Endothelial cell of umbilical vein (primary cell): Measurements from ENCODE around the gene NTN5.

ENCODE experiments used
- EZH2 ChIP-seq: IDR thresholded peaks from 2 replicates; pipeline ENCODE4 v1.6.1; 2012; ENCODE audit warnings: borderline replicate concordance, low read depth, mild to moderate bottlenecking, moderate library complexity, low read length, inconsistent platforms; ENCODE audit not compliant: severe bottlenecking
- FOS ChIP-seq: IDR thresholded peaks from 2 replicates; pipeline ENCODE4 v1.6.1; 2011; ENCODE audit warnings: mild to moderate bottlenecking, low read length, moderate library complexity, borderline replicate concordance; ENCODE audit not compliant: insufficient read depth
- JUN ChIP-seq: IDR thresholded peaks from 2 replicates; pipeline ENCODE4 v1.6.1; 2011; ENCODE audit warnings: borderline replicate concordance, low read depth; ENCODE audit not compliant: insufficient read length, insufficient read depth
- MYC ChIP-seq: IDR thresholded peaks from one replicate; pipeline ENCODE4 v1.6.1; 2011; ENCODE audit warnings: mild to moderate bottlenecking, low read depth, low read length
- POLR2A ChIP-seq: IDR thresholded peaks from 2 replicates; pipeline ENCODE4 v1.6.1; 2012; ENCODE audit warnings: low read depth, mild to moderate bottlenecking, control low read depth, low read length
- POLR2AphosphoS5 ChIP-seq: IDR thresholded peaks from 2 replicates; pipeline ENCODE4 v1.6.1; 2012; ENCODE audit warnings: low read depth, mild to moderate bottlenecking, control low read depth, low read length, moderate library complexity; ENCODE audit not compliant: insufficient read depth
- TF ChIP-seq, protein P1 (sequence below), 2 donors: IDR thresholded peaks; 1 replicate in 1 of 2; 2 replicates in 1 of 2; pipeline ENCODE4 v1.5.1; 2011; ENCODE audit warnings: low read length in 2 of 2, mild to moderate bottlenecking in 2 of 2, moderate library complexity in 2 of 2, control low read depth in 1 of 2, inconsistent platforms in 1 of 2, low read depth in 1 of 2; ENCODE audit not compliant: insufficient read depth in 1 of 2; ENCODE audit errors: extremely low read depth in 1 of 2
- TF ChIP-seq, protein P2 (sequence below): IDR thresholded peaks from 2 replicates; pipeline ENCODE4 v1.6.1; 2011; ENCODE audit not compliant: insufficient read depth, insufficient read length

DNA sequence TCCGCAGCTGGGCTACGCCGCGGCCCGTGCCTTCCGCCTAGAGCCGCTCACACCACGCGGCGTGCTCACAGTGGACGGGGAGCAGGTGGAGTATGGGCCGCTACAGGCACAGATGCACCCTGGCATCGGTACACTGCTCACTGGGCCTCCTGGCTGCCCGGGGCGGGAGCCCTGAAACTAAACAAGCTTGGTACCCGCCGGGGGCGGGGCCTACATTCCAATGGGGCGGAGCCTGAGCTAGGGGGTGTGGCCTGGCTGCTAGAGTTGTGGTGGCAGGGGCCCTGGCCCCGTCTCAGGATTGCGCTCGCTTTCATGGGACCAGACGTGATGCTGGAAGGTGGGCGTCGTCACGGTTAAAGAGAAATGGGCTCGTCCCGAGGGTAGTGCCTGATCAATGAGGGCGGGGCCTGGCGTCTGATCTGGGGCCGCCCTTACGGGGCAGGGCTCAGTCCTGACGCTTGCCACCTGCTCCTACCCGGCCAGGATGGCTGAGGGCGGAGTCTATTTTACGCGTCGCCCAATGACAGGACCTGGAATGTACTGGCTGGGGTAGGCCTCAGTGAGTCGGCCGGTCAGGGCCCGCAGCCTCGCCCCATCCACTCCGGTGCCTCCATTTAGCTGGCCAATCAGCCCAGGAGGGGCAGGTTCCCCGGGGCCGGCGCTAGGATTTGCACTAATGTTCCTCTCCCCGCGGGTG, 43.1 kb downstream of the NTN5 start:
- TF ChIP-seq, protein P1, sequence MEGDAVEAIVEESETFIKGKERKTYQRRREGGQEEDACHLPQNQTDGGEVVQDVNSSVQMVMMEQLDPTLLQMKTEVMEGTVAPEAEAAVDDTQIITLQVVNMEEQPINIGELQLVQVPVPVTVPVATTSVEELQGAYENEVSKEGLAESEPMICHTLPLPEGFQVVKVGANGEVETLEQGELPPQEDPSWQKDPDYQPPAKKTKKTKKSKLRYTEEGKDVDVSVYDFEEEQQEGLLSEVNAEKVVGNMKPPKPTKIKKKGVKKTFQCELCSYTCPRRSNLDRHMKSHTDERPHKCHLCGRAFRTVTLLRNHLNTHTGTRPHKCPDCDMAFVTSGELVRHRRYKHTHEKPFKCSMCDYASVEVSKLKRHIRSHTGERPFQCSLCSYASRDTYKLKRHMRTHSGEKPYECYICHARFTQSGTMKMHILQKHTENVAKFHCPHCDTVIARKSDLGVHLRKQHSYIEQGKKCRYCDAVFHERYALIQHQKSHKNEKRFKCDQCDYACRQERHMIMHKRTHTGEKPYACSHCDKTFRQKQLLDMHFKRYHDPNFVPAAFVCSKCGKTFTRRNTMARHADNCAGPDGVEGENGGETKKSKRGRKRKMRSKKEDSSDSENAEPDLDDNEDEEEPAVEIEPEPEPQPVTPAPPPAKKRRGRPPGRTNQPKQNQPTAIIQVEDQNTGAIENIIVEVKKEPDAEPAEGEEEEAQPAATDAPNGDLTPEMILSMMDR (IDR thresholded peaks at IDR 0.05; ENCODE audit: extremely low read depth in 1 of 2, insufficient read depth in 1 of 2, low read depth in 1 of 2, low read length in 2 of 2): no peak
- TF ChIP-seq EZH2 (no peak), POLR2A (no peak), POLR2AphosphoS5 (peak; percentile 65), FOS (no peak), JUN (no peak), MYC (no peak)
- TF ChIP-seq, protein P2, sequence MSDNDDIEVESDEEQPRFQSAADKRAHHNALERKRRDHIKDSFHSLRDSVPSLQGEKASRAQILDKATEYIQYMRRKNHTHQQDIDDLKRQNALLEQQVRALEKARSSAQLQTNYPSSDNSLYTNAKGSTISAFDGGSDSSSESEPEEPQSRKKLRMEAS: no peak
